DMS114 treated with DMSO at 0.1 percent for 48 hours (cell line): ENCODE data around the gene RPS15A.
"Not testable (repeated sequence)": the region's sequence is repeated elsewhere in the genome, so short reads cannot be mapped to it uniquely, and the experiment has no call there.

Experiments used
- DNase-seq: peaks from one replicate; lab custom pipeline; 2025; ENCODE audit not compliant: unreplicated experiment; lab: John Stamatoyannopoulos, UW

RPS15A gene

DNA sequence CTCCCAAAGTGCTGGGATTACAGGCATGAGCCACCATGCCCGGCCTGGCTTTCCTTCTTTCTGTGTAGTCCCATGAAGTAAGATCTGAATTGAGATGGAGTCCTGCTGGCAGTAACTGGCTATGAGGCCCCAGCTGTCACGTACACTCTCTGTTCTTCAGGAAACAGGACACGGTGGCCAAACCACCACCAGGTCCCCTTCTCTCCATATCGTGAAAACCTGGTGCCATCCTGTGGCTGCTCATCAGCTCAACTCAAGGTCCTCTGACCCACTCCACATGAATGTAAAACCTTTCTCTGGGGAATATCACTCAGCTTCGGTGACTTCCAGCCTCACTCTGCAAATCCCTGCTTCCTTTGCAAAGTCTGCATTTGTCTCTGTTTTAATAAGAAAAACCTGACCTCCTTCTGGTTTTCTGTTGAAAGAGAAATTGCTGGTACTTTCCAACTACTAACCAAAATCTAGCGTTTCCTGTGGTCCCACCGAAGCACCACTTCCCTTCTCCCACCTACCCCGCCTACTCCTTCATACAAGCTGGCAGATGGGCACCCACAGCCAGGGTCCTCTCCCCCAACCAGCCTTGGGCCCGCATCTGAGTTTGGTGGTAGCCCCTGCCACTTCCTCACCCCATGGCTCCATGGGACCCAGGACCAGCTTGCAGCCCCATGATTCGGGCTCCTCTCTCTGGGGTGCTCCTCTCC is 32.0 kb downstream of the RPS15A start:
- DNase-seq, result not testable (repeated sequence)

DNA sequence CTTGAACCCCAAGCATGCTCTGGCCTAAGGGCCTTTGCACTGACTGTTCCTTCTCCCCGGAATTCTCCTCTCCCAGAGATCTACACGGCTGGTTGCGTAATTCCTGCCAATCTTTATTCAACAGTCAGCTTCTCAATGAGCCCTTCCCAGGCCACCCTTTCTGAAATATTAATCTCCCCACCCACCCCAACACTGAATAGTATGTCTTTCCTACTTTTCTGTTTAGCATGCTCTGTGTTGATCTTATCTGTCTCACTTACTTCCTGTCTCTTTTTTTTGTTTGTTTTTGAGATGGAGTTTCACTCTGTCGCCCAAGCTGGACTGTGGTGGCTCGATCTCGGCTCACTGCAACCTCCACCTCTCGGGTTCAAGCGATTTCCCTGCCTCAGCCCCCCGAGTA is 33.5 kb downstream of the RPS15A start:
- DNase-seq, result not testable (repeated sequence)

DNA sequence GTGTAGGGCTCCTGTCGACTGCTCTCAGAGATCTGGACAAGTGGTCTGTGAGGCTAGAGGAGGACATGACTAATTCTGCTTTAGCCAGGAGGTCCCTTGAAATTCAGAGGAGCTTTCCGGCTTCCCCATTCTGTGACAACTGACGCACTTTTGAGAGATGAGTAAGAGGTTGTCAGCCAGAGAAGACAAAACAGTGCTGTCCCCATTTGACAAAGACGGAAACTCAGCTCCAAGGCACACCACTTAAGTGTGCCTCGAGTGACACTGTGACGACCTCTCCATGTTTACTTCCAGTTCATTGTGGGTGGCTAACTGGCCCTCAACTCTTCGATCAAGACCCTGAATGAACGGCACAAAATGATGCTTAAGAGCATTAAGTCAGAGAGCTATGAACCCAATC is 47.3 kb downstream of the RPS15A start:
- not testable (repeated sequence) for DNase-seq

DNA sequence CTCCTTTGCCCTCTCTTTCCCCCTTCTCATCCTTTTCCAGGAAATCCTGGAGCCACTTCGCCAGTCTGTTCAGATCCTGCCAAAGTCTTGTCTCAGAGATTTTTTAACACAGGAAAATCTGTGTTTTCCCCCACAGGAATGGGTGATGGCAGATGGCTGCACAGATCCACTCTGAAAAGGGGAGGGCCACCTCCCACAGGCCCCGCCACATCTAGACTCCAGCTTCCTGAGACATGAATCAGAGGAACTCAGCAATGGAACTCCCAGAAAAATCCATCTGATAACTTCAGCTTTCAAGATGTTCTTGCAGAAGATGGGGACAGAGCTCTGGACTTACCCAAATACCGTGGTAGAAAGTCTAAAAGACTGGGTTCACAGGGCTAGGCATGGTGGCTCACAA is 50.1 kb downstream of the RPS15A start:
- DNase-seq, result not testable (repeated sequence)

DNA sequence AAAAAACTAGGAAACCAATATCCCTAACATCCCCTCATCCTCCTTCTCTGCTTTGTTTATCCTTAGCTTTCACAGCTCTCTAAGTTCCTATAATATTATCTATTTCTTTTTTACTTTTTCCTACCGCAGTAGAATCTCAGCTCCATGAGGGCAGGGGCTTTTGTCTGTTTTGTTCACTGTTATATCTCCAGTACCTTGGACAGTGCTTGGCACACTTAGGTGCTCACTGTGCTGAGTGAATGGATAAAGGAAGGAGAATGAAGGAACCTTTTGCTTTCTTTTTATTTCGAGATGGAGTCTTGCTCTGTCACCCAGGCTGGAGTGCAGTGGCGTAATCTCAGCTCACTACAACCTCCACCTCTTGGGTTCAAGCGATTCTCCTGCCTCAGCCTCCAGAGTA is 51.4 kb downstream of the RPS15A start:
- DNase-seq, result not testable (repeated sequence)

DNA sequence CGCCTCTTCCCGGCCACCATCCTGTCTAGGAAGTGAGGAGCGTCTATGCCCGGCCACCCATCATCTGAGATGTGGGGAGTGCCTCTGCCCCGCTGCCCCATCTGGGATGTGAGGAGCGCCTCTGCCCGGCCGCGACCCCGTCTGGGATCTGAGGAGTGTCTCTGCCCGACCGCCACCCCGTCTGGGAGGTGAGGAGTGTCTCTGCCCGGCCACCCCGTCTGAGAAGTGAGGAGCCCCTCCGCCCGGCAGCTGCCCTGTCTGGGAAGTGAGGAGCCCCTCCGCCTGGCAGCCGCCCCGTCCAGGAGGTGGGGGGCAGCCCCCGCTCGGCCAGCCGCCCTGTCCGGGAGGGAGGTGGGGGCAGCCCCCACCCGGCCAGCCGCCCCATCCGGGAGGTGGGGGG is 55.9 kb downstream of the RPS15A start:
- not testable (repeated sequence) for DNase-seq
